WI38 (cell line): ENCODE data around the gene PIK3R6.

Experiments
- H3K4me3 ChIP-seq: 2 replicates; pipeline ENCODE4 v1.5.1; 2011; ENCODE audit warnings: low read depth, mild to moderate bottlenecking, control low read depth, low read length
- CTCF ChIP-seq: IDR thresholded peaks from 2 replicates; pipeline ENCODE4 v1.5.1; 2012; ENCODE audit warnings: low read depth, mild to moderate bottlenecking, control low read depth, low read length

PIK3R6 gene

GRCh38 chr17:8880466-8880865, 13.0 kb upstream of the PIK3R6 start:
- no peak for TF ChIP-seq CTCF
- no peak overlapping the region for H3K4me3 ChIP-seq

GRCh38 chr17:8879410-8879809, 11.9 kb upstream of the PIK3R6 start:
- H3K4me3 ChIP-seq = no peak overlapping the region

GRCh38 chr17:8877984-8878383, 10.5 kb upstream of the PIK3R6 start:
- no peak overlapping the region for H3K4me3 ChIP-seq

More at GRCh38 chr17:8879410-8879809, 11.9 kb upstream of the PIK3R6 start:
- no peak for TF ChIP-seq CTCF

DNA sequence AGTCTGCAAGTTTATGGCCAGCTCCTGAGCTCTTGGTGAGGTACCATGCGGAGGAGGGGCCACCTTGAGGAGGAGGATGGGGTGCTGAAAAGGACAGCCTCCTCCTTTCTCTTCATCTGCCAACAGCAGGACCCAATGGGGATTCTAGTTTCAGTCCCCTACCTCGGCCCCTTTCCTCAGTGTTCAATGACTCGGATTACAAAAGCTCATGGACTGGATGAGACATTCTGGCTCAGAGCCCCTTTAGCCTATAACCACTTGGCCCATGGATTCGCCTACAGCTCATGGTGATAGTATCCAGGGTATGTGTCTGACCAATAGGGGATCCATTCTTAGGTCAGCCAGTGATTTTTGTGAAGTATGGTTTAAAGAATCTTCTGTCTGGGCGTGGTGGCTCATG, 8.5 kb upstream of the PIK3R6 start:
- no peak overlapping the region for H3K4me3 ChIP-seq
- TF ChIP-seq CTCF = no peak

More at GRCh38 chr17:8877984-8878383, 10.5 kb upstream of the PIK3R6 start:
- TF ChIP-seq CTCF = no peak

GRCh38 chr17:8875436-8875835, 8.0 kb upstream of the PIK3R6 start:
- no peak for TF ChIP-seq CTCF
- H3K4me3 ChIP-seq = no peak overlapping the region

- no peak for TF ChIP-seq CTCF
- no peak overlapping the region for H3K4me3 ChIP-seq
Observed at GRCh38 chr17:8873801-8874715, 6.6 kb upstream of the PIK3R6 start.

DNA sequence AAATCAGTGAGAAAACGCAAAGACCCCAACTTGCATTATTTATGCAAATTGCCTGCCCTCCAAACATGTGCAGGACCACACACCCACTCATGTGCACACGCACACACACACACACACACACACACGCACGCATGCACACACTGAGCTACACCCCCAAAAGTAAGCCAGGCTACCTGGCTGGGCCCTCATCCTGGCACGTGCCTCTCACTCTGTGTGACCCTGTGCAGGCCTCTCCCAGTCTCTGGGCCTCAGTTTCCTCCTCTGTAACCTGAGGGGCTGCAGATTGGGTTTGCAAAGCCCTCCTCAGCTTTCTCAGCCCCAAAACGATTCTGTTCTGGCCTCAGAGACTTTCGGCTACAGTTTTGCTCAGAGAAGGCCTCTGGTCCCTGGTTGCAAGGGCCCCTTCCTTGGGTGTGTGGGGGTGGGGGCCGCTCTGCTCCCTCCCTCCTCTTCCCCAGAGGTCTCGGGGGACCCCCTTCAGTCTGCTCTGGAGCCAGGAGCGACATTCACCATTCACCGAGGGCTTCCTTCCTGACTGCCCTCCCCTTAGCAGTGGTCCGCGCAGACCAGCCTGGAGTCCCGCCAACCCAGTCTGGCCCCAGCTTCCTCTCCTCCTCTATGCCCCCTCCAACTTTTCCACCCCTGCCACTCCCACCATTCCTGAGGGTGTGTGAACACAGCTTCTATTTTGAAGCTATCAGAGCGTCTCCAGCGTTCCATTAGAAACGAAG, 5.4 kb upstream of the PIK3R6 start:
- no peak overlapping the region for H3K4me3 ChIP-seq
- no peak for TF ChIP-seq CTCF
